ENCODE data around the gene SLC41A3. TPM values are rescaled to one million over a fixed set of nuclear protein-coding genes. Genes with fewer than 3 reads are reported as not detected.

SLC41A3 gene
- total and polyA plus RNA-seq, 11 donors: 20.9 to 60.1 (median 46.4) TPM

DNA sequence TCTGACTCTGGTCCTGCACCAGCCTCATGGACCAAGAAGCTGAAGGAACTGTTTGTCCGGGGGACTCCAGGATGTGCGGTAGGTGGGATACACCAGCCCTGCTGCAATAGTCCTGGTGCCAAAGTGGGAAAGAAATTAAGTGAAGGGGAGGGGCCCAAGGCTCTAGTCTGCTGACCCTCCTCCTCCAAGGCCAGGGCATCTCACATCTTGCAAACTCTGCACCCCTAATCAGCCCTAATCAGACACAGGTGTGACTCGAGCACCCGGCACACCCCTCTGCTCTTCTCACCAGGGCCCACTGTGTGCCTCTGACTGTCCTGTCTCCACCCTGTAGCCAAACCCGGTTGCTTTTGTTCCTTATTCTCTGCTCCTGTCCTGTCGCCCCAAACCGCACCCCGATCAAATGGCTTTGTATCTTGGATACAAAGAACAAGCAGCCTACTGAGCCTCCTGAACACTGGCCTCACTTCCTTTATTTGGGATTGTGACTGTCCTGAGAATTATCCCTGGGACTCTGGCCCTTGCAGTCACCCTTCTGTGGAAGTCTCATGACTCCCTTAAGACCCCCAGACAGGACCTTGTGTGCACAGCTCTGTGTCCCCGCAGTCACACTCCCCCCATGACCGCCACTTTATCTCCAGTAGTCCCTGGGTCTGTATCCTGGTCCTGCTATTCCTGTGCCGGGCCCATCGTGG is 26.7 kb upstream of the SLC41A3 start:
- H3K4me3 ChIP-seq: no peak overlapping the region
- peaks cover 0 to 37% (median 0%) of the 10 kb centered on the region in 9 donors for H3K36me3 ChIP-seq
- ATAC-seq (no peak), DNase-seq (no peak)
- no peaks in the 10 kb centered on the region for H3K27me3 ChIP-seq
- TF ChIP-seq, protein P1, sequence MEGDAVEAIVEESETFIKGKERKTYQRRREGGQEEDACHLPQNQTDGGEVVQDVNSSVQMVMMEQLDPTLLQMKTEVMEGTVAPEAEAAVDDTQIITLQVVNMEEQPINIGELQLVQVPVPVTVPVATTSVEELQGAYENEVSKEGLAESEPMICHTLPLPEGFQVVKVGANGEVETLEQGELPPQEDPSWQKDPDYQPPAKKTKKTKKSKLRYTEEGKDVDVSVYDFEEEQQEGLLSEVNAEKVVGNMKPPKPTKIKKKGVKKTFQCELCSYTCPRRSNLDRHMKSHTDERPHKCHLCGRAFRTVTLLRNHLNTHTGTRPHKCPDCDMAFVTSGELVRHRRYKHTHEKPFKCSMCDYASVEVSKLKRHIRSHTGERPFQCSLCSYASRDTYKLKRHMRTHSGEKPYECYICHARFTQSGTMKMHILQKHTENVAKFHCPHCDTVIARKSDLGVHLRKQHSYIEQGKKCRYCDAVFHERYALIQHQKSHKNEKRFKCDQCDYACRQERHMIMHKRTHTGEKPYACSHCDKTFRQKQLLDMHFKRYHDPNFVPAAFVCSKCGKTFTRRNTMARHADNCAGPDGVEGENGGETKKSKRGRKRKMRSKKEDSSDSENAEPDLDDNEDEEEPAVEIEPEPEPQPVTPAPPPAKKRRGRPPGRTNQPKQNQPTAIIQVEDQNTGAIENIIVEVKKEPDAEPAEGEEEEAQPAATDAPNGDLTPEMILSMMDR (IDR thresholded peaks at IDR 0.05): no peak
- no peak for TF ChIP-seq POLR2A (IDR thresholded peaks at IDR 0.05)
- H3K9me3 ChIP-seq: no peaks in the 10 kb centered on the region
- no peaks in the 10 kb centered on the region for H3K4me1 ChIP-seq
- no peak overlapping the region for H3K27ac ChIP-seq
- intact Hi-C loops (cut with DNase I): no loop called here
- WGBS, 4 donors: 92 to 93% (median 93%) methylated on average over 12 of the region's 12 CpGs

DNA sequence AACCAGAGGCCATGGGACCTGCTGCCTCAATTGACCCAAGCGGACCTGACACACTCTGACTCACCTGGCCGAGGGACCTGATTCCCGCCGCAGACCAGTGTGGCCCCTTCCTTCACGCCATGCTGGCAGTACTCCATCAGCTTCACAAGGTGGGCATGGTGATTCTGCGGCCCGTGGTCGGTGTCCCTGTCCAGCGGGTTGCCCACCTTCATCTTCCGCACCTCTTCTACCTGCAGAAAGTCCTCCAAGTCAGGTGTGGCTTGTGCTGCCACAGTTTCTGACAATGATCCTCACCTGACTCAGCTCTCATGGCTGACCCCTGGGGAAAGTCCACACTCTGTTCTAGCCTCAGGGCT is 25.9 kb upstream of the SLC41A3 start:
- Histone ChIP-seq H3K4me3 (no peak overlapping the region), H3K36me3 (peaks cover 0 to 42% (median 0%) of the 10 kb centered on the region in 9 donors), H3K4me1 (no peaks in the 10 kb centered on the region), H3K27me3 (no peaks in the 10 kb centered on the region), H3K27ac (no peak overlapping the region), H3K9me3 (no peaks in the 10 kb centered on the region)
- ATAC-seq (no peak), DNase-seq (no peak)
- intact Hi-C loops (cut with DNase I): no loop called here
- TF ChIP-seq POLR2A (IDR thresholded peaks at IDR 0.05): no peak
- TF ChIP-seq, protein P1 (IDR thresholded peaks at IDR 0.05): no peak
- WGBS, 4 donors: 88 to 96% (median 94%) methylated on average over 8 to 10 of the region's 10 CpGs

DNA sequence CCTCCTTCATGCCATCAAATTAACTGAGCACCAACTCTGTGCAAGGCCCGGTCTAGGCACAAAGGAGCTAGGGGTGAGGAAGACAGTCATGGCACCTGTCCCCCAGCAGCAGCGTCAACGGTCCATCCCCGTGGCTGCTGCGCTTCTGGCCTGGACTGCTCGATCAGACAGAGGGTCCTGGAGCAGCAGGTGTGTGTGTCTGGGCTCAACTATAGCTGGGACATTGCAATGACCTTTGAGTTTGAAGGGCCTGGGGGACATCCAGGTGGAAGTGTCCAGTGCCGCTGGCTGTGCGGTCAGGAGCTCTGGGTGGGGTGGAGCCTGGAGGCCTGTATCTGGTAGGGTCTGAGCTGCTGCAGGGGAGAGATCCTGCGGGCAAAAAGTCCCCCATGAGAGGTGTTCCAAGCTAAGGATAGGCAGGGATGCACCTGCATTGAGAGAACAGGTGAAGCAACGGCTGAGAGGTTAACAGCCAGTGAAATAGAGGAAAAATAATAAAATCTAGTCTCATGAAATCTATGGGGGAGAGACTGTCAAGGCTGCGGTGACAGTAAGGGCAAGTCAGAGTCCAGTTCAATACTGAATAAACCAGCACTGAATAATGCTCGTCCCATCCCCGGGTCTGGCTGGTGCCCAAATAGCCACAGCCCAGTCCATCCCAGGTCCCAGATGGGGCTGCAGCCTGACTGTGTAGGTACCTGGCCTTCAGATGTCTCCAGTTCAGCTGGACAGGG is 25.4 kb upstream of the SLC41A3 start:
- intact Hi-C loops (cut with DNase I): no loop called here
- ATAC-seq (no peak), DNase-seq (no peak)
- H3K9me3 ChIP-seq: no peaks in the 10 kb centered on the region
- peaks cover 0 to 42% (median 0%) of the 10 kb centered on the region in 9 donors for H3K36me3 ChIP-seq
- TF ChIP-seq, protein P1 (IDR thresholded peaks at IDR 0.05): no peak
- TF ChIP-seq POLR2A (IDR thresholded peaks at IDR 0.05): no peak
- H3K27ac ChIP-seq: no peak overlapping the region
- WGBS, 4 donors: 86 to 90% (median 88%) methylated on average over 13 of the region's 13 CpGs
- no peaks in the 10 kb centered on the region for H3K27me3 ChIP-seq
- no peaks in the 10 kb centered on the region for H3K4me1 ChIP-seq
- H3K4me3 ChIP-seq: no peak overlapping the region

DNA sequence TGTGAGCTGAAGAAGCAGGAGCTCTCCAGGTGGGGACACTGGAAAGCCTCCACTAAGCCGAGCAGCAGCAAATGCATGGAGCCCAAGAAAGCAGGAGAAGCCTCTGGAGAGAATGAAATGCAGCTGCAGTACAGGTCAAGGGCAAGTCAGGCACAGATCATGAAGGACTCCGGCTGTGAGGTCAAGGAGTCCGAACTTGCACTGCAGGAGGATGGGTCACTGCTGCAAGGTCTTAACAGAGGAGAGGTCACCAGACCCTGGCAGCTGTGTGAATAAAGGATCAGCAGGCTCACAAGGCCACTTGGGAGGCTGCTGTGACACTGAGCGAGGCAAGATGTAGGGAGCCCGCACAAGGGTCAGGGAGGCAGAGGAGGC is 24.7 kb upstream of the SLC41A3 start:
- H3K4me3 ChIP-seq: no peak overlapping the region
- no peaks in the 10 kb centered on the region for H3K4me1 ChIP-seq
- peaks cover 0 to 45% (median 0%) of the 10 kb centered on the region in 9 donors for H3K36me3 ChIP-seq
- H3K27me3 ChIP-seq: no peaks in the 10 kb centered on the region
- 76 to 87% (median 83%) methylated on average over 5 of the region's 5 CpGs for WGBS, 4 donors
- no peak overlapping the region for H3K27ac ChIP-seq
- no peaks in the 10 kb centered on the region for H3K9me3 ChIP-seq
- DNase-seq: no peak
- TF ChIP-seq, protein P1 (IDR thresholded peaks at IDR 0.05): no peak
- TF ChIP-seq POLR2A (IDR thresholded peaks at IDR 0.05): no peak
- intact Hi-C loops (cut with DNase I): no loop called here
- ATAC-seq: no peak

Data from heart left ventricle (tissue), 16 donors.